ENCODE data around the gene CCDC91. TPM values are rescaled to one million over a fixed set of nuclear protein-coding genes. Genes with fewer than 3 reads are reported as not detected.

Gene CCDC91
- total RNA-seq, 3 donors from 2014 or later = 25.0 to 42.5 (median 27.8) TPM

DNA sequence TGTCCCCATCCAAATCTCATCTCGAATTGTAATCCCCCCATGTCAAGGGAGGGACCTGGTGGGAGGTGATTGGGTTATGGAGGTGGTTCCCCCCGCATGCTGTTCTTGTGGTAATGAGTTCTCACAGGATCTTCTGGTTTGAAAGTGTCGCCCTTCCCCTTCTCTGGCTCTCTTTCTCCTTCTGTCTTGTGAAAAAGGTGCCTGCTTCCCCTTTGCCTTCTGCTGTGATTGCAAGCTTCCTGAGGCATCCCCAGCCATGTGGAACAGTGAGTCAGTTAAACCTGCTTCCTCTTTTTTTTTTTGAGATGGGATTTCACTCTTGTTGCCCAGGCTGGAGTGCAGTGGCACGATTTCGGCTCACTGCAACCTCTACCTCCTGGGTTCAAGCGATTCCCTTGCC lies 104.0 kb downstream of the CCDC91 start:
- no peak for DNase-seq
- TF ChIP-seq, protein P1, sequence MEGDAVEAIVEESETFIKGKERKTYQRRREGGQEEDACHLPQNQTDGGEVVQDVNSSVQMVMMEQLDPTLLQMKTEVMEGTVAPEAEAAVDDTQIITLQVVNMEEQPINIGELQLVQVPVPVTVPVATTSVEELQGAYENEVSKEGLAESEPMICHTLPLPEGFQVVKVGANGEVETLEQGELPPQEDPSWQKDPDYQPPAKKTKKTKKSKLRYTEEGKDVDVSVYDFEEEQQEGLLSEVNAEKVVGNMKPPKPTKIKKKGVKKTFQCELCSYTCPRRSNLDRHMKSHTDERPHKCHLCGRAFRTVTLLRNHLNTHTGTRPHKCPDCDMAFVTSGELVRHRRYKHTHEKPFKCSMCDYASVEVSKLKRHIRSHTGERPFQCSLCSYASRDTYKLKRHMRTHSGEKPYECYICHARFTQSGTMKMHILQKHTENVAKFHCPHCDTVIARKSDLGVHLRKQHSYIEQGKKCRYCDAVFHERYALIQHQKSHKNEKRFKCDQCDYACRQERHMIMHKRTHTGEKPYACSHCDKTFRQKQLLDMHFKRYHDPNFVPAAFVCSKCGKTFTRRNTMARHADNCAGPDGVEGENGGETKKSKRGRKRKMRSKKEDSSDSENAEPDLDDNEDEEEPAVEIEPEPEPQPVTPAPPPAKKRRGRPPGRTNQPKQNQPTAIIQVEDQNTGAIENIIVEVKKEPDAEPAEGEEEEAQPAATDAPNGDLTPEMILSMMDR (IDR thresholded peaks at IDR 0.05) = no peak
- Histone ChIP-seq H3K4me1 (ENCODE audit: low read depth) (no peaks in the 10 kb centered on the region), H3K4me3 (no peak overlapping the region), H3K36me3 (ENCODE audit: low read depth) (no peaks in the 10 kb centered on the region), H3K9me3 (peaks cover 21% of the 10 kb centered on the region)
- intact Hi-C loops (cut with DNase I, micrococcal nuclease) = no loop called here
- no peak for ATAC-seq

DNA sequence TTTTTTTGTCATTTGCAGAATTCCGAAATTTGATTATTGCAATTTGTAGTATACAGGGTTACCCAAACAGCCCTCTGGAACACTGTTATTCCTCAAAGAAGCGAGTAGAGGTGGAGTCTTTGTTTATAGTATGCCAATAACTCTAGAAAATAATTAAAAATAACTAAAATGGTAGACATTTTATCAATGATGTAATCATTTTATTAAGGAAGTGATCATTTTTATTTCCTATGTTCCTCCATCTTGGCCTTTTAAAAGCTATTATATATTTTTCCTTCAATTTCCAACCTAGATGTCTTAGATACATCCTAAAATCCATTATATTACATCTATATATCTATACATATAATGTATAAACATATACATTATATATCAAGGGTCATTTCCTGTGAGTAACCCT lies 106.0 kb downstream of the CCDC91 start:
- TF ChIP-seq, protein P1 (IDR thresholded peaks at IDR 0.05) = no peak
- ATAC-seq (no peak), DNase-seq (no peak)

DNA sequence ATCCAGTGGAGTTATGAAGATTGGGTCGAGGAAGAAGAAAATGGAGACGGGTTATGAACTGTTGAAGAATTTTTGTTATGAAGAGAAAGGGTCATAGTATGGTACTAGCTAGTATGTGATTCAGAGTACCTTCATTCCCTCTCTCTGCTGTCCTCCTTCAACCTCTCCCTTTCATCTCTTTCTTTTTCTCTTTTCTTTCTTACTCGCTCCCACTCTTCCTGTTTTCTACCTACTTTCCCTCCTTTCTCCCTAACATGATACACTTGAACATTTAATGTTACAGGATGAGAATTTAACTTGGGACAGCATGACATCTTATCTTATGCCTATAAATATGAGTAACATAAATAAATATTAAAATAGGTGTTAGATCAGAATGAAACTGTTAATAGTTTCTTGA lies 112.9 kb downstream of the CCDC91 start:
- no peaks in the 10 kb centered on the region for H3K4me1 ChIP-seq (ENCODE audit: low read depth)
- no peak for ATAC-seq
- no peak overlapping the region for H3K4me3 ChIP-seq
- TF ChIP-seq, protein P1 (IDR thresholded peaks at IDR 0.05) = no peak
- no peak for DNase-seq
- intact Hi-C loops (cut with DNase I, micrococcal nuclease) = no loop called here
- no peaks in the 10 kb centered on the region for H3K9me3 ChIP-seq
- no peaks in the 10 kb centered on the region for H3K36me3 ChIP-seq (ENCODE audit: low read depth)

More for the DNA sequence above, 106.0 kb downstream of the CCDC91 start:
- intact Hi-C loops (cut with DNase I, micrococcal nuclease) = no loop called here
- Histone ChIP-seq H3K4me3 (no peak overlapping the region), H3K36me3 (ENCODE audit: low read depth) (no peaks in the 10 kb centered on the region), H3K4me1 (ENCODE audit: low read depth) (no peaks in the 10 kb centered on the region), H3K9me3 (peaks cover 2% of the 10 kb centered on the region)

DNA sequence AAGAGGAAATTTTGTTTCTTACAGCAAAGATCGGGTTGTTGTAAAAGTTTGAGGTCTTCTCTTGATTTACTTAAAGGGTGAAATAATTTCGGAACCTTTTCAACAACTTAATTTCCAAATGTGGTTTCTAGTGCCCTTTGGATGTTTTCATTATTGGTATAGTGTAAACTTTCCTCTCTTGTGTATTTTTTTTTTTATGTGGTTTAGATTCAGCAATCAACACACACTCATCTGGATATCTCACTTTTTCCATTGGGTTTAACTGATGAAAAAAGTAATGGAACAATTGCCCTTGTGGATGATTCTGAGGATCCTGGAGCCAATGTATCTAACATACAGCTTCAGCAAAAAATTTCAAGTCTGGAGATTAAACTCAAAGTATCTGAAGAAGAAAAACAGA lies 116.3 kb downstream of the CCDC91 start:
- no peaks in the 10 kb centered on the region for H3K9me3 ChIP-seq
- no peaks in the 10 kb centered on the region for H3K36me3 ChIP-seq (ENCODE audit: low read depth)
- ATAC-seq (no peak), DNase-seq (no peak)
- H3K4me3 ChIP-seq = no peak overlapping the region
- TF ChIP-seq, protein P1 (IDR thresholded peaks at IDR 0.05) = no peak
- intact Hi-C loops (cut with DNase I, micrococcal nuclease) = no loop called here
- no peaks in the 10 kb centered on the region for H3K4me1 ChIP-seq (ENCODE audit: low read depth)

DNA sequence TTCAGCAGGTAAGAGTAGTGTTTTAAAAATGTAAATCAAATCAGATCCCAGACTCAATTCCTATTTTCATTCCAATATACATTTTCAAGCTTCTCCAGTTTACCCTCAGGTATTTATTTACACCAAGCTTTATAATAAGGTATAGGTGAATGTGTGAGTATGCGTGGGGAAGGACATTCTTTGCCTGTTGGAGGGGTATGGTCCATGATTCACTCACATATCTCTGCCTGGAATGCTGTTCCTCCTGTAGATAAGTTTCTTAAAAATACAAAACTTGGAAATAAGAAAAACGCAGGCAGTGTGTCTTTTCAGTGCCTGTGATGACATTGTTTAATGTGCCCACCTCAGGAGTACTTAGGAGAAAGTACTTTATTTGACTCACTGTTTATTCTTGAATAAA lies 118.6 kb downstream of the CCDC91 start:
- Histone ChIP-seq H3K9me3 (no peaks in the 10 kb centered on the region), H3K36me3 (ENCODE audit: low read depth) (no peaks in the 10 kb centered on the region), H3K4me1 (ENCODE audit: low read depth) (no peaks in the 10 kb centered on the region), H3K4me3 (no peak overlapping the region)
- DNase-seq (no peak), ATAC-seq (no peak)
- intact Hi-C loops (cut with DNase I, micrococcal nuclease) = no loop called here
- TF ChIP-seq, protein P1 (IDR thresholded peaks at IDR 0.05) = no peak

DNA sequence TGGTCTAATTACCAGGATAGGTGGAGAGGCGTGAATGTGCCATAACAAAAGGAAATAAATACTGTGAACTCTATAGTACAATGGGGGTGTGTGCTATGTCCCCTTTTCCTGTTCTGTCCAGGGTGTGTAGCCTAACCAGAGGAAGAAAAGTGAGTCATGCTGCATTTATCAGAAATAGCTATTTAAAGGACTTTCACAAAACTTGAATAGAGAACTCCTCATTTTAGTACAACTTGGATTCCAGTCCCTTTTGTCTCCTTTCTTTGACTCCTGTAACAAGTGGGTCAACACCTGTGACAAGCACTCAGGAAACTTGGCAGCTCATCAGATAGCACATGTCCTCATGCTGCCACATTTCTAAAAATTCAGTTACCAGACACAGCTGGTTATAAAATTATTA lies 123.4 kb downstream of the CCDC91 start:
- DNase-seq (no peak), ATAC-seq (no peak)

More for the DNA sequence above, 123.4 kb downstream of the CCDC91 start:
- H3K36me3 ChIP-seq (ENCODE audit: low read depth) = no peaks in the 10 kb centered on the region
- no peak overlapping the region for H3K4me3 ChIP-seq
- peaks cover 16% of the 10 kb centered on the region for H3K9me3 ChIP-seq
- intact Hi-C loops (cut with DNase I, micrococcal nuclease) = no loop called here
- TF ChIP-seq, protein P1 (IDR thresholded peaks at IDR 0.05) = no peak
- no peaks in the 10 kb centered on the region for H3K4me1 ChIP-seq (ENCODE audit: low read depth)

Data from mucosa of descending colon (tissue), 3 donors.